H9 (cell line): ENCODE results near the gene LARP1. TPM values are rescaled to one million over a fixed set of nuclear protein-coding genes. Genes with fewer than 3 reads are reported as not detected.
"Not testable (repeated sequence)": the region's sequence is repeated elsewhere in the genome, so short reads cannot be mapped to it uniquely, and the experiment has no call there.

ENCODE experiments used
- DNase-seq: peaks from one replicate; pipeline ENCODE4 v3.0.0-alpha.2; 2017
- H2AFZ ChIP-seq: one replicate; pipeline ENCODE4 v1.6.1; 2013; ENCODE audit warnings: mild to moderate bottlenecking, low read length, control low read depth, moderate library complexity
- H2AK5ac ChIP-seq: 2 replicates; pipeline ENCODE4 v1.6.1; 2013; ENCODE audit warnings: low read length, control low read depth, mixed read lengths; ENCODE audit not compliant: insufficient read length
- H2BK120ac ChIP-seq: one replicate; pipeline ENCODE4 v1.6.1; 2013; ENCODE audit warnings: low read depth, mild to moderate bottlenecking, low read length, control low read depth, inconsistent platforms; ENCODE audit not compliant: poor library complexity, severe bottlenecking
- H2BK12ac ChIP-seq: 2 replicates; pipeline ENCODE4 v1.6.1; 2013; ENCODE audit warnings: low read length, control low read depth, mixed read lengths, low read depth; ENCODE audit not compliant: insufficient read length
- H2BK15ac ChIP-seq: 2 replicates; pipeline ENCODE4 v1.6.1; 2013; ENCODE audit warnings: low read depth, low read length, control low read depth
- H2BK20ac ChIP-seq: one replicate; pipeline ENCODE4 v1.6.1; 2013; ENCODE audit warnings: low read depth, mild to moderate bottlenecking, low read length, control low read depth, inconsistent platforms; ENCODE audit not compliant: poor library complexity, severe bottlenecking
- H2BK5ac ChIP-seq: 2 replicates; pipeline ENCODE4 v1.6.1; 2013; ENCODE audit warnings: low read length, control low read depth, mixed read lengths; ENCODE audit not compliant: insufficient read length
- H3K14ac ChIP-seq: 2 replicates; pipeline ENCODE4 v1.6.1; 2013; ENCODE audit warnings: low read length, control low read depth; ENCODE audit not compliant: insufficient read depth
- H3K18ac ChIP-seq: 2 replicates; pipeline ENCODE4 v1.6.1; 2013; ENCODE audit warnings: low read depth, mild to moderate bottlenecking, mixed read lengths, low read length, control low read depth; ENCODE audit not compliant: insufficient read length
- H3K23ac ChIP-seq: 2 replicates; pipeline ENCODE4 v1.6.1; 2013; ENCODE audit warnings: low read length, control low read depth, mixed read lengths, low read depth; ENCODE audit not compliant: insufficient read length
- H3K23me2 ChIP-seq: 2 replicates; pipeline ENCODE4 v1.6.1; 2013; ENCODE audit warnings: low read depth, mild to moderate bottlenecking, mixed read lengths, low read length, control low read depth; ENCODE audit not compliant: insufficient read length, poor library complexity, severe bottlenecking
- H3K27ac ChIP-seq: 2 replicates; pipeline ENCODE4 v1.5.1; 2013; ENCODE audit warnings: low read length, control low read depth, mixed read lengths, low read depth; ENCODE audit not compliant: insufficient read length
- H3K27me3 ChIP-seq: 2 replicates; pipeline ENCODE4 v1.6.1; 2013; ENCODE audit warnings: low read length, control low read depth, inconsistent platforms; ENCODE audit not compliant: insufficient read depth
- H3K4ac ChIP-seq: 2 replicates; pipeline ENCODE4 v1.6.1; 2013; ENCODE audit warnings: low read depth, mild to moderate bottlenecking, control low read depth, inconsistent platforms, low read length, moderate library complexity
- H3K4me1 ChIP-seq: 2 replicates; pipeline ENCODE4 v1.6.1; 2013; ENCODE audit warnings: low read length, control low read depth, inconsistent platforms; ENCODE audit not compliant: insufficient read depth
- H3K4me2 ChIP-seq: 2 replicates; pipeline ENCODE4 v1.6.1; 2013; ENCODE audit warnings: low read length, control low read depth, mixed read lengths; ENCODE audit not compliant: insufficient read length, insufficient read depth
- H3K56ac ChIP-seq: 2 replicates; pipeline ENCODE4 v1.6.1; 2013; ENCODE audit warnings: low read depth, mild to moderate bottlenecking, mixed read lengths, low read length, control low read depth; ENCODE audit not compliant: insufficient read length
- H3K79me1 ChIP-seq: 2 replicates; pipeline ENCODE4 v1.6.1; 2013; ENCODE audit warnings: low read depth, mild to moderate bottlenecking, moderate library complexity, low read length, control low read depth, inconsistent platforms; ENCODE audit not compliant: insufficient read depth, poor library complexity, severe bottlenecking
- H3K79me2 ChIP-seq: 2 replicates; pipeline ENCODE4 v1.6.1; 2013; ENCODE audit warnings: low read length, control low read depth, inconsistent platforms; ENCODE audit not compliant: insufficient read depth
- H3K9ac ChIP-seq: 2 replicates; pipeline ENCODE4 v1.6.1; 2013; ENCODE audit warnings: low read length, control low read depth, mixed read lengths; ENCODE audit not compliant: insufficient read length; ENCODE audit errors: extremely low read depth
- H3K9me3 ChIP-seq: one replicate; pipeline ENCODE4 v1.6.1; 2013; ENCODE audit warnings: low read depth, low read length, inconsistent platforms; ENCODE audit not compliant: control insufficient read depth
- H3T11ph ChIP-seq: one replicate; pipeline ENCODE4 v1.6.1; 2013; ENCODE audit warnings: mild to moderate bottlenecking, low read length, control low read depth, inconsistent platforms
- H4K20me1 ChIP-seq: one replicate; pipeline ENCODE4 v1.6.1; 2013; ENCODE audit not compliant: control insufficient read depth, insufficient read length, insufficient read depth
- H4K5ac ChIP-seq: 2 replicates; pipeline ENCODE4 v1.6.1; 2013; ENCODE audit warnings: low read depth, mild to moderate bottlenecking, mixed read lengths, low read length, control low read depth; ENCODE audit not compliant: insufficient read length
- H4K8ac ChIP-seq: replicated peaks from 2 replicates; pipeline ENCODE4 v1.6.1; 2013; ENCODE audit warnings: low read length, control low read depth, mixed read lengths, low read depth; ENCODE audit not compliant: insufficient read length
- H4K91ac ChIP-seq: 2 replicates; pipeline ENCODE4 v1.6.1; 2013; ENCODE audit warnings: low read depth, mild to moderate bottlenecking, moderate library complexity, mixed read lengths, low read length, control low read depth; ENCODE audit not compliant: insufficient read length
- H3K27ac Mint-ChIP-seq, 3 experiments: 2 replicates in 2 of 3; 3 replicates in 1 of 3; pipeline ENCODE4 v1.8.0; 2020 to 2021; ENCODE audit warnings: mixed read lengths in 3 of 3, mild to moderate bottlenecking in 1 of 3, moderate library complexity in 1 of 3
- H3K27me3 Mint-ChIP-seq: 2 replicates; pipeline ENCODE4 v1.8.0; 2021; ENCODE audit warnings: low read depth, mild to moderate bottlenecking, moderate library complexity, mixed read lengths
- H3K36me3 Mint-ChIP-seq, 3 experiments: 2 replicates in 2 of 3; 3 replicates in 1 of 3; pipeline ENCODE4 v1.8.0; 2020 to 2021; ENCODE audit warnings: low read depth in 3 of 3, mixed read lengths in 3 of 3; ENCODE audit not compliant: insufficient read depth in 1 of 3
- H3K4me1 Mint-ChIP-seq, 2 experiments: 2 replicates each; pipeline ENCODE4 v1.8.0; 2020; ENCODE audit warnings: mixed read lengths in 2 of 2
- H3K4me3 Mint-ChIP-seq, 2 experiments: 2 replicates in 1 of 2; 3 replicates in 1 of 2; pipeline ENCODE4 v1.8.0; 2020 to 2021; ENCODE audit warnings: mild to moderate bottlenecking in 2 of 2, mixed read lengths in 2 of 2, moderate library complexity in 1 of 2
- H3K9me3 Mint-ChIP-seq, 2 experiments: 2 replicates in 1 of 2; 3 replicates in 1 of 2; pipeline ENCODE4 v1.8.0; 2020; ENCODE audit warnings: mild to moderate bottlenecking in 2 of 2, mixed read lengths in 2 of 2, moderate library complexity in 1 of 2
- CTCF ChIP-seq: fragments of 200-600 bp; sonication (generic); conservative IDR thresholded peaks from 3 replicates; pipeline ENCODE4 v1.8.0; 2021; ENCODE audit warnings: antibody characterized with exemption, mild to moderate bottlenecking
- WGBS: extraction: QIAGEN DNeasy Blood & Tissue Kit; methylation state at CpG from one replicate; pipeline ENCODE4 v1.1.7; 2013; ENCODE audit warnings: missing lambda C conversion rate, low lambda C conversion rate, mixed read lengths; ENCODE audit not compliant: insufficient read length; ENCODE audit errors: extremely low coverage; 5-methylcytosine and 5-hydroxymethylcytosine counted together
- total RNA-seq: library from RNA; stranded (reverse); gene quantifications from 2 replicates; pipeline ENCODE4 v1.2.1, GENCODE V29; 2021

LARP1 gene
- total RNA-seq, 1 experiment from 2014 or later = 405 TPM

- DNase-seq = no peak
- H2BK15ac ChIP-seq = no peak overlapping the region
- no CpG with 5 or more reads among the region's 7 CpGs for WGBS
Observed at GRCh38 chr5:154734370-154735248, 20.6 kb upstream of the LARP1 start.

GRCh38 chr5:154735362-154735761 is 19.8 kb upstream of the LARP1 start:
- H3K23ac ChIP-seq, H4K5ac ChIP-seq, H4K8ac ChIP-seq, H3K14ac ChIP-seq, H3K79me2 ChIP-seq, H3K9me3 Mint-ChIP-seq, H3K79me1 ChIP-seq, H2BK12ac ChIP-seq, H3K56ac ChIP-seq, H3K4me2 ChIP-seq, H3K27me3 ChIP-seq, H2BK20ac ChIP-seq, H2BK5ac ChIP-seq, H2BK15ac ChIP-seq, H3K36me3 Mint-ChIP-seq, H3K27ac Mint-ChIP-seq, H3T11ph ChIP-seq, H4K91ac ChIP-seq, H3K27me3 Mint-ChIP-seq, H3K23me2 ChIP-seq, DNase-seq, H3K4me3 Mint-ChIP-seq, H3K9me3 ChIP-seq, H2AFZ ChIP-seq, H3K18ac ChIP-seq, H2AK5ac ChIP-seq, H3K27ac ChIP-seq, H3K9ac ChIP-seq, H3K4me1 ChIP-seq, H2BK120ac ChIP-seq, H3K4ac ChIP-seq, H4K20me1 ChIP-seq: not testable (repeated sequence)
- WGBS = no CpG with 5 or more reads among the region's 7 CpGs
- H3K4me1 Mint-ChIP-seq = peaks cover 19 to 22% of the 10 kb centered on the region in 2 experiments

More at GRCh38 chr5:154734370-154735248, 20.6 kb upstream of the LARP1 start:
- peaks cover 0 to 6% (median 2%) of the 10 kb centered on the region in 3 experiments; a peak in 5 of 7 replicates for H3K36me3 Mint-ChIP-seq
- Histone ChIP-seq H2BK20ac (no peak overlapping the region), H4K8ac (no peak overlapping the region), H3K23me2 (no peaks in the 10 kb centered on the region), H4K20me1 (no peaks in the 10 kb centered on the region), H4K91ac (no peak overlapping the region), H3K9ac (no peak overlapping the region), H2BK12ac (no peak overlapping the region), H3K4me2 (no peak overlapping the region), H2BK120ac (no peak overlapping the region), H3K27me3 (no peaks in the 10 kb centered on the region), H4K5ac (no peak overlapping the region), H3K4me1 (peaks cover 4% of the 10 kb centered on the region), H3K23ac (no peak overlapping the region), H3K56ac (no peak overlapping the region), H2BK5ac (no peak overlapping the region), H3K18ac (no peak overlapping the region), H3K14ac (no peak overlapping the region), H2AFZ (no peak overlapping the region), H3K79me2 (no peaks in the 10 kb centered on the region), H3K9me3 (no peaks in the 10 kb centered on the region), H3T11ph (no peak overlapping the region), H3K27ac (no peak overlapping the region), H3K79me1 (no peaks in the 10 kb centered on the region), H2AK5ac (no peak overlapping the region), H3K4ac (no peak overlapping the region)
- TF ChIP-seq CTCF = no peak
- peak overlapping the region in 1 of 3 experiments; percentile 55; a peak in 1 of 7 replicates for H3K27ac Mint-ChIP-seq
- H3K9me3 Mint-ChIP-seq = no peaks in the 10 kb centered on the region
- no peaks in the 10 kb centered on the region for H3K27me3 Mint-ChIP-seq
- H3K4me1 Mint-ChIP-seq = peaks cover 18 to 21% of the 10 kb centered on the region in 2 experiments
- no peak overlapping the region for H3K4me3 Mint-ChIP-seq
